Fibroblast of skin of right biceps (primary cell): ENCODE results near the gene RHOB.
A peak's percentile ranks its signal among the peaks of the same experiment; 100 is the strongest.
"Not testable (repeated sequence)": the region's sequence is repeated elsewhere in the genome, so short reads cannot be mapped to it uniquely, and the experiment has no call there.

ENCODE experiments used
- DNase-seq: peaks from one replicate; pipeline ENCODE4 v3.0.0-alpha.2; 2013

The RHOB gene

GRCh38 chr2:20455076-20455587 lies 8.3 kb downstream of the RHOB start:
- DNase-seq, result no peak

GRCh38 chr2:20456116-20456571 lies 9.3 kb downstream of the RHOB start:
- no peak for DNase-seq

GRCh38 chr2:20456636-20457426 lies 10.0 kb downstream of the RHOB start:
- DNase-seq, result no peak

GRCh38 chr2:20457661-20458630 lies 11.1 kb downstream of the RHOB start:
- DNase-seq, result no peak

- not testable (repeated sequence) for DNase-seq
Measured at GRCh38 chr2:20458737-20459484, 12.0 kb downstream of the RHOB start.

GRCh38 chr2:20465716-20466394 lies 19.0 kb downstream of the RHOB start:
- DNase-seq, result no peak

- no peak for DNase-seq
Measured at GRCh38 chr2:20467789-20468548, 21.1 kb downstream of the RHOB start.

GRCh38 chr2:20468549-20469500 lies 22.0 kb downstream of the RHOB start:
- DNase-seq, result no peak

GRCh38 chr2:20469595-20469994 lies 22.7 kb downstream of the RHOB start:
- DNase-seq, result no peak

- no peak for DNase-seq
Measured at GRCh38 chr2:20470211-20470610, 23.3 kb downstream of the RHOB start.

GRCh38 chr2:20471148-20471547 lies 24.3 kb downstream of the RHOB start:
- no peak for DNase-seq

GRCh38 chr2:20471902-20472559 lies 25.2 kb downstream of the RHOB start:
- no peak for DNase-seq

GRCh38 chr2:20472569-20472968 lies 25.7 kb downstream of the RHOB start:
- DNase-seq, result no peak

GRCh38 chr2:20473128-20473527 lies 26.3 kb downstream of the RHOB start:
- DNase-seq, result no peak

- DNase-seq, result no peak
Measured at GRCh38 chr2:20474757-20475566, 28.1 kb downstream of the RHOB start.

- no peak for DNase-seq
Measured at GRCh38 chr2:20475567-20475952, 28.7 kb downstream of the RHOB start.

- no peak for DNase-seq
Measured at GRCh38 chr2:20476481-20476880, 29.6 kb downstream of the RHOB start.

GRCh38 chr2:20476950-20477349 lies 30.1 kb downstream of the RHOB start:
- no peak for DNase-seq

GRCh38 chr2:20478961-20479360 lies 32.1 kb downstream of the RHOB start:
- peak; percentile 20 for DNase-seq
